Suprapubic skin (tissue), 4 donors: Measurements from ENCODE around the gene ZNF324.

Source experiments
- POLR2A ChIP-seq, 2 donors: fragments of 450-650 bp; IDR thresholded peaks; one replicate each; pipeline ENCODE4 v1.6.1; 2017; ENCODE audit warnings: antibody characterized with exemption in 2 of 2, mild to moderate bottlenecking in 2 of 2, moderate library complexity in 2 of 2
- POLR2AphosphoS5 ChIP-seq, 3 donors: sonication (generic); formaldehyde crosslinking; IDR thresholded peaks; one replicate each; pipeline ENCODE4 v1.6.1; 2017; ENCODE audit warnings: antibody characterized with exemption in 3 of 3
- TF ChIP-seq, protein P1 (sequence below), 2 donors: fragments of 200-600 bp in 1 of 2; fragments of 450-650 bp in 1 of 2; sonication (generic) in 1 of 2; IDR thresholded peaks; one replicate each; pipeline ENCODE4 v1.5.1; 2016 to 2019; ENCODE audit warnings: antibody characterized with exemption in 2 of 2, mild to moderate bottlenecking in 1 of 2, moderate library complexity in 1 of 2

DNA sequence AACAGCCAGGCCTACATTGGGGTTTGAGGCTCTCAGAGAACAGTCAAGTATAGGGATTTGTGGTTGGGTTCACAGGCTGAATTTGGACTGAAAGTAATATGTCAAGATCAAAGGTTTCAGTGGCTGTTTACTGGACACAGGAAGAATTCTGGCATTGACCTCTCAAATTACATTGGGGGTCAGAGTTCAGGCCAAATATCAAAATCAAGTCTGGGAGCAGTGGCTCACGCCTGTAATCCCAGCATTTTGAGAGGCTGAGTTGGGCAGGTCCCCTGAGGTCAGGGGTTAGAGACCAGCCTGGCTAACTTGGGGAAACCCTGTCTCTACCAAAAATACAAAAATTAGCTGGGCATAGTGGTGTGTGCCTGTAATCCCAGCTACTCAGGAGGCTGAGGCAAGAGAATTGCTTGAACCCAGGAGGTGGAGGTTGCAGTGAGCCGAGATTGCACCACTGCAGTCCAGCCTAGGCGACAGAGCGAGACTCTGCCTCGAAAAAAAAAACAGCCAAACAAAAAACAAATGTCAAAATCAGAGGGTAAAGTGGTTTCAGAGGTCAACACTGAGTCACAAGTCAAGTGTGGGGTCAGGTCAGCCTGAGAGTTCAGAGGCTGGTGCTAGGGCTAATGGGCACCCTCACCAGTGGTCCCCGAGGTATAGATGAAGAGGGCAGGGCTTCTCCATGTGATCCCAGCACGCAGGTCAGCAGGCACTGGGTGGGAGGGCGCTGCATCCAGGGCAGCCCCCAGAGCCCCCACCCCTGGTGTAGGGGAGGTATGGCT is 43.4 kb downstream of the ZNF324 start:
- no peak for TF ChIP-seq POLR2AphosphoS5 (IDR thresholded peaks at IDR 0.05)
- TF ChIP-seq, protein P1, sequence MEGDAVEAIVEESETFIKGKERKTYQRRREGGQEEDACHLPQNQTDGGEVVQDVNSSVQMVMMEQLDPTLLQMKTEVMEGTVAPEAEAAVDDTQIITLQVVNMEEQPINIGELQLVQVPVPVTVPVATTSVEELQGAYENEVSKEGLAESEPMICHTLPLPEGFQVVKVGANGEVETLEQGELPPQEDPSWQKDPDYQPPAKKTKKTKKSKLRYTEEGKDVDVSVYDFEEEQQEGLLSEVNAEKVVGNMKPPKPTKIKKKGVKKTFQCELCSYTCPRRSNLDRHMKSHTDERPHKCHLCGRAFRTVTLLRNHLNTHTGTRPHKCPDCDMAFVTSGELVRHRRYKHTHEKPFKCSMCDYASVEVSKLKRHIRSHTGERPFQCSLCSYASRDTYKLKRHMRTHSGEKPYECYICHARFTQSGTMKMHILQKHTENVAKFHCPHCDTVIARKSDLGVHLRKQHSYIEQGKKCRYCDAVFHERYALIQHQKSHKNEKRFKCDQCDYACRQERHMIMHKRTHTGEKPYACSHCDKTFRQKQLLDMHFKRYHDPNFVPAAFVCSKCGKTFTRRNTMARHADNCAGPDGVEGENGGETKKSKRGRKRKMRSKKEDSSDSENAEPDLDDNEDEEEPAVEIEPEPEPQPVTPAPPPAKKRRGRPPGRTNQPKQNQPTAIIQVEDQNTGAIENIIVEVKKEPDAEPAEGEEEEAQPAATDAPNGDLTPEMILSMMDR (IDR thresholded peaks at IDR 0.05): no peak
- no peak for TF ChIP-seq POLR2A (IDR thresholded peaks at IDR 0.05)
